Stimulated activated CD4-positive, alpha-beta T cell treated with anti-CD3 and anti-CD28 coated beads, TNF-alpha, amount 100 ng/mL, for 48 hours (primary cell): ENCODE measurements around the gene TBC1D25.

Source experiments
- DNase-seq, 3 donors: peaks; one replicate each; pipeline ENCODE4 v3.0.0-alpha.2; 2020; ENCODE audit warnings: low read depth in 3 of 3

The TBC1D25 gene

DNA sequence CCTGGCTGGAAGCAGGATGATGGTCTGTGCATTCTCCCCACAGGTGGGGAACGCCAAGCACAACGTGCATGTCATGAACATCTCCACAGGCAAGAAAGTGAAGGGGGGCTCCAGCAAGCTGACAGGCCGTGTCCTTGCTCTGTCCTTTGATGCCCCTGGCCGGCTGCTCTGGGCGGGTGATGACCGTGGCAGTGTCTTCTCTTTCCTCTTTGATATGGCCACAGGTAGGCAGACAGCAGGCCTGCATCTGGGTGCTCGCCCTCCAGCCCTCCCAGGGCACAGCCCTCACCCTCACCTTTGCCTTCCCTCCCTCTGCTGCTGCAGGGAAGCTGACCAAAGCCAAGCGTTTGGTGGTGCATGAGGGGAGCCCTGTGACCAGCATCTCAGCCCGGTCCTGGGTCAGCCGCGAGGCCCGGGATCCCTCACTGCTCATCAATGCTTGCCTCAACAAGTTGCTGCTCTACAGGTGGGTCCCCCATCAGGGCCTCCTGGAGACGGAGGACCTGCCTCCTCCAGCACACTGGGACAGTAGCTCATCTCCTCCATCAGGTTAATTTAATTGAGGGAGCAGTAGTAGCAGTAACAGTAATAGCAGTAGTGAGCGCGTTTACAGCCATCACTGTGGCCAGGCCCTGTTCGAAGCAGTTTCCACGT is 62.4 kb downstream of the TBC1D25 start:
- no peak for DNase-seq

DNA sequence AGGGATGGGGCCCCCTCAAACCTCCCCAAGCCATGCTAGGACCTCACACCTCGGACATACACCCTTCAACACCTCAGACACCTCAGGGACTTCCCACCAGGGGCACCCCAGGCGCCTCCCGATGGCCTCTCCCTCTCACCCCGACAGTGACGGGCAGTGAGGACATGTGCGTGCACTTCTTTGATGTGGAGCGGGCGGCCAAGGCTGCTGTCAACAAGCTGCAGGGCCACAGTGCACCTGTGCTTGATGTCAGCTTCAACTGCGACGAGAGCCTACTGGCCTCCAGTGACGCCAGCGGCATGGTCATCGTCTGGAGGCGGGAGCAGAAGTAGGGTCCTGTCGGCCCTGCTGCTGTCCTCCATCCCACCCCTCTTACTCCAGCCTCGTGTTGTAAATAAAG is 65.2 kb downstream of the TBC1D25 start:
- DNase-seq, result no peak

DNA sequence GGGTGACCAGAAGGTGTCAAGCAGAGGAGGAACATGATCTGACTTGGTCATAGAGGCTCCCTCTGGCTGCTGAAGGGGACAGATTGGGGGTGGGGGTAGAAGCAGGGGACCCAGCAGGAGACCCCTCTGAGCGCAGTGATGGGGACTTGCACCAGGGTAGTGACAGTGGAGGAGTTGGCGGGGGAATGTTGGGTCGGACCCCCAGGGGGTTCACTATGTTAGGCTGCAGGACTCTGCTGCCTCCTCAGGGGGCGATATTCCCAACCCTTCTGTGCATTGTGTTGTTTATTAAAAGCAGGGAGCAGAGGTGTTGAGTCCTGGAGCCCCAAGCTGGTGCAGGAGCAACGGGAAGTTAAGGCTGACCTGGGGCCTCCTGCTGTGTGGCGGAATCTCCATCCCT is 66.6 kb downstream of the TBC1D25 start:
- DNase-seq, result no peak

DNA sequence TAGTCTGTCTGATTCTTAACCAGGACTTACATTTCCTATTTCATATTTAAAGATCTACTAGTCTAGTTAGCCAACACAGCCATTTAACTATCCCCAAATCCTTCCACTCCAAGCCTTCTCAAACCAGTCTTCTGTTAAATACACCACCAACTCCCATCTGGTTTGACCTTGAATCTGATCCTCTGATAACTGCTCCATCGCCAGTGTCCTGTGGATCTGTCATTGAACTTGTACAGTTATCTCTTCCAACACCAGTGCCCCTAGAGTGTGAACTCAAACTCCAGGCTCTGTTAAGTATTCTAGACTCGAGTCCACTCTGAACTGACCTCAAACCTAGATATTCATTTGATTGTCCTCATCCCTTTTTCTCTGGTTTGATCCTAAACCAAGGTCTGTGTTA is 72.2 kb downstream of the TBC1D25 start:
- no peak for DNase-seq
